NB4 (cell line): Measurements from ENCODE around the gene ZMYM1.
"Not testable (repeated sequence)": the region's sequence is repeated elsewhere in the genome, so short reads cannot be mapped to it uniquely, and the experiment has no call there.

ENCODE experiments used
- DNase-seq: peaks from one replicate; pipeline ENCODE4 v3.0.0; 2010; ENCODE audit warnings: low read depth
- H3K4me3 ChIP-seq: one replicate; pipeline ENCODE4 v1.5.1; 2011; ENCODE audit warnings: mild to moderate bottlenecking, low read depth, low read length, moderate library complexity
- MYC ChIP-seq: IDR thresholded peaks from 2 replicates; pipeline ENCODE4 v1.6.1; 2011; ENCODE audit warnings: low read depth, low read length
- POLR2A ChIP-seq: IDR thresholded peaks from 2 replicates; pipeline ENCODE4 v1.6.1; 2011; ENCODE audit warnings: mild to moderate bottlenecking; ENCODE audit not compliant: insufficient read length; ENCODE audit errors: extremely low read depth
- TF ChIP-seq, protein P1 (sequence below): IDR thresholded peaks from 2 replicates; pipeline ENCODE4 v1.6.1; 2011; ENCODE audit warnings: low read depth, low read length
- TF ChIP-seq, protein P2 (sequence below): IDR thresholded peaks from one replicate; pipeline ENCODE4 v1.5.1; 2012; ENCODE audit warnings: low read depth, low read length

ZMYM1 gene

DNA sequence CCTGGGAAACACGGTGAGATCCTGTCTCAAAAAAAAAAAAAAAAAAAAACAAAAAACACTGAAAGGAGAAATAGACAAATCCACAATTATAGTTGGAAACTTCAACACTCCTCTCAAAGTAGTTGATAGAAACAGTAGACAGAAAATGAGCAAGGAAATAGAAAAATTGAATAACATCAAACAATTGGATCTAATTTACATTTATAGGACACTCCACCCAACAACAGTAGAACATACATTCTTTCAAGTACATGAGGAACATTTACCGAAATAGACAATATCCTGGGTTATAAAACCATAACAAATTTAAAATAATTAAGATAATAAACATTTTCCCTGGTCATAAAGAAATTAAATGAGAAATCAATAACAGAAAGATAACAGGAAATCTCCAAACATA lies 14.9 kb upstream of the ZMYM1 start:
- TF ChIP-seq POLR2A (no peak), MYC (no peak)
- TF ChIP-seq, protein P1, sequence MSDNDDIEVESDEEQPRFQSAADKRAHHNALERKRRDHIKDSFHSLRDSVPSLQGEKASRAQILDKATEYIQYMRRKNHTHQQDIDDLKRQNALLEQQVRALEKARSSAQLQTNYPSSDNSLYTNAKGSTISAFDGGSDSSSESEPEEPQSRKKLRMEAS: no peak
- TF ChIP-seq, protein P2, sequence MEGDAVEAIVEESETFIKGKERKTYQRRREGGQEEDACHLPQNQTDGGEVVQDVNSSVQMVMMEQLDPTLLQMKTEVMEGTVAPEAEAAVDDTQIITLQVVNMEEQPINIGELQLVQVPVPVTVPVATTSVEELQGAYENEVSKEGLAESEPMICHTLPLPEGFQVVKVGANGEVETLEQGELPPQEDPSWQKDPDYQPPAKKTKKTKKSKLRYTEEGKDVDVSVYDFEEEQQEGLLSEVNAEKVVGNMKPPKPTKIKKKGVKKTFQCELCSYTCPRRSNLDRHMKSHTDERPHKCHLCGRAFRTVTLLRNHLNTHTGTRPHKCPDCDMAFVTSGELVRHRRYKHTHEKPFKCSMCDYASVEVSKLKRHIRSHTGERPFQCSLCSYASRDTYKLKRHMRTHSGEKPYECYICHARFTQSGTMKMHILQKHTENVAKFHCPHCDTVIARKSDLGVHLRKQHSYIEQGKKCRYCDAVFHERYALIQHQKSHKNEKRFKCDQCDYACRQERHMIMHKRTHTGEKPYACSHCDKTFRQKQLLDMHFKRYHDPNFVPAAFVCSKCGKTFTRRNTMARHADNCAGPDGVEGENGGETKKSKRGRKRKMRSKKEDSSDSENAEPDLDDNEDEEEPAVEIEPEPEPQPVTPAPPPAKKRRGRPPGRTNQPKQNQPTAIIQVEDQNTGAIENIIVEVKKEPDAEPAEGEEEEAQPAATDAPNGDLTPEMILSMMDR: no peak
- H3K4me3 ChIP-seq: no peak overlapping the region
- no peak for DNase-seq

DNA sequence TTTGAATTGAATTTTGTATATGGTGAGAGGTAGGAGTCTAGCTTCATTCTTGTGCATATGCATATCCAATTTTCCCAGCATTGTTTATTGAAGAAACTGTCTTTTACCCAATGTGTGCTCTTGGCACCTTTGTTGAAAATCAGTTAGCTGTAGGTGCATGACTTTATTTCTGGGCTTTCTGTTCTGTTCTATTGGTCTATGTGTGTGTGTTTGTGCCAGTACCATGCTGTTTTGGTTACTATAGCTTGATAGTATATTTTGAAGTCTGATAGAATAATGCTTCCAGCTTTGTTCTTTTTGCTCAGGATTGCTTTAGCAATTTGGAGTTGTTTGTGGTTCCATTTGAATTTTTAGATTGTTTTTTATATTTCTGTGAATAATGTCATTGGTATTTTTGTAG lies 9.4 kb upstream of the ZMYM1 start:
- DNase-seq: no peak
- no peak overlapping the region for H3K4me3 ChIP-seq
- TF ChIP-seq POLR2A: no peak
- no peak for TF ChIP-seq MYC
- TF ChIP-seq, protein P1: no peak
- TF ChIP-seq, protein P2: no peak

DNA sequence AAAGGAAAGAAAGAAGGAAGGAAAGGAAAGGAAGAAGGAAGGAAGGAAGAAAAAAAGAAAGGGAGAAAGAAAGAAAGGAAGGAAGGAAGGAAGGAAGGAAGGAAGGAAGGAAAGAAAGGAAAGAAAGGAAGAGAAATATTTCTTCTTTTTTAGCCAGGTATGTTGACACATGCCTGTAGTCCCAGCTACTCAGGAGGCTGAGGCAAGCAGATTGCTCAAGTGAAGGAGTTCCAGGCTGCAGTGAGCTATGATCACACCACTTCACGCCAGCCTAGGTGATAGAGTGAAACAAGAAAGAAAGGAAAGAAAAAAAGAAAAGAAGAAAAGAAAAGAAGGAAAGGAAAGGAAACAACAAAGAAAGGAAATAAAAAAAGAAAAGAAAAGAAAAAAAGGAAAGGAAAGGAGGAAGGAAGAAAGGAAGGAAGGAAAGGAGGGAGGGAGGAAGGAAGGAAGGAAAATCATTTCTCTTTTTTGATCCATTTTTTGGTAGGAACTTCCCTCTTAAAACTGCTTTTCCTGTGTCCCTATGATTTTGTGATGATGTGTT lies 5.8 kb upstream of the ZMYM1 start:
- no peak overlapping the region for H3K4me3 ChIP-seq
- TF ChIP-seq POLR2A (no peak), MYC (no peak)
- TF ChIP-seq, protein P1: no peak
- TF ChIP-seq, protein P2: no peak
- no peak for DNase-seq

DNA sequence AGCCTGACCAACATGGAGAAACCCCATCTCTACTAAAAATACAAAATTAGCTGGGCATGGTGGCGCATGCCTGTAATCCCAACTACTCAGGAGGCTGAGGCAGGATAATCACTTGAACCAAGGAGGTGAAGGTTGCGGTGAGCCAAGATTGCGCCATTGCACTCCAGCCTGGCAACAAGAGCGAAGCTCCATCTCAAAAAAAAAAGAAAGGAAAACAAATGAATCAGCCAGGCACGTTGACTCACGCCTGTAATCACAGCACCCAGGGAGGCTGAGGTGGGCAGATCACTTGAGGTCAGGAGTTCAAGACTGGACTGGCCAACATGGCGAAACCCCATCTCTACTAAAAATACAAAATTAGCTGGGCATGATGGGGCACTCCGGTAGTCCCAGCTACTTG lies 2.8 kb upstream of the ZMYM1 start:
- not testable (repeated sequence) for H3K4me3 ChIP-seq, DNase-seq

DNA sequence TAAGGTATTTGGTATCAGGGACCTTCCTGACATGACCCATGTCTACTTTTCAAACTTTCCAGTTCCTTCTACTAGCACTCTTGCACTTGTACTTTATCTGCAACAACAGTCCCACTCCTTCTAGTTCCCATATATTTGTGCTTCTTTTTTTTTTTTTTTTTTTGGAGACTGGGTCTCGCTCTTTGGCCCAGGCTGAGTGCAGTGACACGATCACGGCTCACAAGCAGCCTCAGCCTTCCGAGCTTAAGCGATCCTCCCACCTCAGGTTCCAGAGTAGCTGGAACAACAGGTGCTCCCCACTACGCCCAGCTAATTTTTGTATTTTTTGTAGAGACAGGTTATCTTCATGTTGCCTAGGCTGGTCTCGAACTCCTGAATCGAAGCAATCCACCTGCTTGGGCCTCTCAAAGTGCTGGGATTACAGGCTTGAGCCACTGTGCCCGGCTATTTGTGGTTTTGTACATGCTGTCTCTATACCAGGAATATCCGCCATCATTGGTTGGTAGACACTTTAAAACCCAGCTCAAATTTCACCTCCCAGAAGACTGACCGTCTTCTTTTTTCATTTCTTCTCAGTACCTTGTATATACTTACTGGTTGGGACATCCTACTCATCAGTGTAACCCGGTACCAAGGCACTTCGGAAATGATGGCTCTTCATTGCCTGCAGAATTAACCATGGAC lies 1.1 kb downstream of the ZMYM1 start:
- peak overlapping the region; percentile 82 for H3K4me3 ChIP-seq
- TF ChIP-seq, protein P2: no peak
- TF ChIP-seq POLR2A: no peak
- no peak for TF ChIP-seq MYC
- TF ChIP-seq, protein P1: no peak
- DNase-seq: no peak

DNA sequence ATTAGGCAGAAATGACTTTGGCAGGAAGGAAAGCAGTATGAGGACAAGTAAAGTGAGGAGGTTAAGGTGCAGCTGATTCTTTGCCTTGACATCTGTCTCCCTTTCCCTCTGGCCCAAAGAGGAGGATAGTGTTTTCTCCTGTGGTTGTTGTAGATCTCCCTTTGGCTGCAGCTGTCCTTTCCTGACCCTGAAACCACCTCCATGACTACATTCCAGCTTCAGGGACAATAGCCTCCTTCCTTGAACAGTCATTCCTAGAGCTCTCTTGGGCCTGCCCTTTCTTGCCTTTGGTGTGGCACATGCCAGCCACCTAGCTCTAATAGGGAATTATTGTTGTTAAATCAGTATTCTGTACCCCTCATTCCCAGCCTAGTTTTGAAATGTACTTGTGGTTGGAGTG lies 6.2 kb downstream of the ZMYM1 start:
- no peak for DNase-seq
- H3K4me3 ChIP-seq: no peak overlapping the region
- no peak for TF ChIP-seq POLR2A
- TF ChIP-seq, protein P1: no peak
- TF ChIP-seq MYC: no peak
- TF ChIP-seq, protein P2: no peak
